PC-3 (cell line): ENCODE measurements around the gene ASXL1. TPM values are rescaled to one million over a fixed set of nuclear protein-coding genes. Genes with fewer than 3 reads are reported as not detected.
"Not testable (repeated sequence)": the region's sequence is repeated elsewhere in the genome, so short reads cannot be mapped to it uniquely, and the experiment has no call there.

Source experiments
- ATAC-seq: fragments of 200-7000 bp; cut with Tn5 transposase; 2 replicates; pipeline ENCODE4 v1.9.1; 2020; ENCODE audit warnings: mild to moderate bottlenecking, moderate library complexity
- BruUV-seq: library from RNA; stranded (reverse); fragments of 400-500 nt; replicated peaks from 2 replicates; lab custom pipeline; 2021; lab: Mats Ljungman, UMichigan
- CTCF ChIA-PET: fragments of 300-600 bp; sonication (Branson Sonifier 250); formaldehyde crosslinking; loops from one replicate; lab custom pipeline; 2022; ENCODE audit warnings: antibody characterized with exemption; lab: Charles Lee
- POLR2A ChIA-PET: fragments of 300-600 bp; sonication (Branson Sonifier 250); formaldehyde crosslinking; loops from one replicate; lab custom pipeline; 2022; ENCODE audit warnings: antibody characterized with exemption; ENCODE audit not compliant: unreplicated experiment; lab: Charles Lee
- DNase-seq: peaks from one replicate; pipeline ENCODE4 v3.0.0-alpha.2; 2015
- H2AFZ ChIP-seq: fragments of 300-600 bp; sonication (generic); 2 replicates; pipeline ENCODE4 v1.6.0; 2016; ENCODE audit warnings: antibody characterized with exemption, low read length
- H3F3A ChIP-seq: fragments of 300-600 bp; sonication (generic); one replicate; pipeline ENCODE4 v1.6.0; 2017; ENCODE audit warnings: antibody characterized with exemption, low read length, control low read depth, mild to moderate bottlenecking; ENCODE audit not compliant: unreplicated experiment
- H3K27ac ChIP-seq: fragments of 300-600 bp; sonication (generic); 2 replicates; pipeline ENCODE4 v1.5.1; 2016; ENCODE audit warnings: mild to moderate bottlenecking, low read length
- H3K27me3 ChIP-seq: fragments of 300-600 bp; sonication (generic); 2 replicates; pipeline ENCODE4 v1.6.1; 2016; ENCODE audit warnings: low read length, mixed read lengths
- H3K36me3 ChIP-seq: fragments of 300-600 bp; sonication (generic); 2 replicates; pipeline ENCODE4 v1.6.1; 2016; ENCODE audit warnings: low read depth, mixed run types, low read length, mixed read lengths
- H3K4me1 ChIP-seq: fragments of 300-600 bp; sonication (generic); 2 replicates; pipeline ENCODE4 v1.5.1; 2016; ENCODE audit warnings: low read length; ENCODE audit not compliant: insufficient read depth
- H3K4me2 ChIP-seq: fragments of 300-600 bp; sonication (generic); 2 replicates; pipeline ENCODE4 v1.6.0; 2016; ENCODE audit warnings: low read length
- H3K4me3 ChIP-seq: fragments of 300-600 bp; sonication (generic); 2 replicates; pipeline ENCODE4 v1.5.1; 2016; ENCODE audit warnings: mild to moderate bottlenecking, low read length, mixed read lengths
- H3K79me2 ChIP-seq: fragments of 300-600 bp; sonication (generic); 2 replicates; pipeline ENCODE4 v1.6.1; 2017; ENCODE audit warnings: low read length, mixed read lengths
- H3K9ac ChIP-seq: fragments of 300-600 bp; sonication (generic); 2 replicates; pipeline ENCODE4 v1.6.0; 2016; ENCODE audit warnings: mild to moderate bottlenecking, low read length
- H3K9me2 ChIP-seq: fragments of 300-600 bp; sonication (generic); replicated peaks from 2 replicates; pipeline ENCODE4 v1.6.1; 2016; ENCODE audit warnings: mixed run types, low read length, mixed read lengths
- H3K9me3 ChIP-seq: fragments of 300-600 bp; sonication (generic); 2 replicates; pipeline ENCODE4 v1.6.1; 2016; ENCODE audit warnings: low read length, mixed read lengths
- H4K20me1 ChIP-seq: fragments of 300-600 bp; sonication (generic); 2 replicates; pipeline ENCODE4 v1.6.1; 2016; ENCODE audit warnings: low read length, mixed read lengths
- EZH2 ChIP-seq: fragments of 300-600 bp; sonication (generic); IDR thresholded peaks from one replicate; pipeline ENCODE4 v1.6.1; 2017; ENCODE audit warnings: antibody characterized with exemption, mild to moderate bottlenecking, low read length; ENCODE audit not compliant: unreplicated experiment
- EZH2phosphoT487 ChIP-seq: fragments of 300-600 bp; sonication (generic); IDR thresholded peaks from 2 replicates; pipeline ENCODE4 v1.6.1; 2018; ENCODE audit warnings: mild to moderate bottlenecking, antibody characterized with exemption, low read length, borderline replicate concordance
- intact Hi-C: fragments of 100-400 bp; cut with micrococcal nuclease; formaldehyde crosslinking; loops from 2 replicates; pipeline ENCODE4 v1.9.0; 2023
- total RNA-seq: library from RNA; depleted of rRNA; stranded (reverse); fragments of >200 nt; gene quantifications from 2 replicates; pipeline ENCODE4 v1.2.3, GENCODE V29; 2014
- TF ChIP-seq, protein P1 (sequence below): fragments of 300-600 bp; sonication (generic); conservative IDR thresholded peaks from 2 replicates; pipeline ENCODE4 v1.5.1; 2017; ENCODE audit warnings: antibody characterized with exemption, low read depth, mild to moderate bottlenecking, low read length

Gene ASXL1
- total RNA-seq, 1 experiment from 2014 or later = 42.8 TPM

- H3K36me3 ChIP-seq = no peaks in the 10 kb centered on the region
- TF ChIP-seq, protein P1, sequence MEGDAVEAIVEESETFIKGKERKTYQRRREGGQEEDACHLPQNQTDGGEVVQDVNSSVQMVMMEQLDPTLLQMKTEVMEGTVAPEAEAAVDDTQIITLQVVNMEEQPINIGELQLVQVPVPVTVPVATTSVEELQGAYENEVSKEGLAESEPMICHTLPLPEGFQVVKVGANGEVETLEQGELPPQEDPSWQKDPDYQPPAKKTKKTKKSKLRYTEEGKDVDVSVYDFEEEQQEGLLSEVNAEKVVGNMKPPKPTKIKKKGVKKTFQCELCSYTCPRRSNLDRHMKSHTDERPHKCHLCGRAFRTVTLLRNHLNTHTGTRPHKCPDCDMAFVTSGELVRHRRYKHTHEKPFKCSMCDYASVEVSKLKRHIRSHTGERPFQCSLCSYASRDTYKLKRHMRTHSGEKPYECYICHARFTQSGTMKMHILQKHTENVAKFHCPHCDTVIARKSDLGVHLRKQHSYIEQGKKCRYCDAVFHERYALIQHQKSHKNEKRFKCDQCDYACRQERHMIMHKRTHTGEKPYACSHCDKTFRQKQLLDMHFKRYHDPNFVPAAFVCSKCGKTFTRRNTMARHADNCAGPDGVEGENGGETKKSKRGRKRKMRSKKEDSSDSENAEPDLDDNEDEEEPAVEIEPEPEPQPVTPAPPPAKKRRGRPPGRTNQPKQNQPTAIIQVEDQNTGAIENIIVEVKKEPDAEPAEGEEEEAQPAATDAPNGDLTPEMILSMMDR = no peak
- TF ChIP-seq EZH2phosphoT487 (no peak), EZH2 (no peak)
- intact Hi-C loops = loop anchor here (10.0 kb wide), 1 partner anchor 106 kb away; no protein-coding TSS in a partner anchor
- no peak overlapping the region for H2AFZ ChIP-seq
- ChIA-PET CTCF (no interaction called here), POLR2A (no interaction called here)
- no peaks in the 10 kb centered on the region for H3K27me3 ChIP-seq
- no peak for ATAC-seq
- no peaks in the 10 kb centered on the region for H3F3A ChIP-seq
- H3K27ac ChIP-seq = no peak overlapping the region
- H4K20me1 ChIP-seq = no peaks in the 10 kb centered on the region
- no peak overlapping the region for H3K9ac ChIP-seq
- H3K4me1 ChIP-seq = peaks cover 16% of the 10 kb centered on the region
- H3K9me3 ChIP-seq = no peaks in the 10 kb centered on the region
- no peaks in the 10 kb centered on the region for H3K9me2 ChIP-seq
- H3K4me2 ChIP-seq = no peak overlapping the region
- BruUV-seq = no TSS peak
- no peaks in the 10 kb centered on the region for H3K79me2 ChIP-seq
- DNase-seq = no peak
- H3K4me3 ChIP-seq = no peak overlapping the region
Observed at GRCh38 chr20:32338665-32339064, 19.5 kb upstream of the ASXL1 start.

GRCh38 chr20:32339116-32339515 lies 19.0 kb upstream of the ASXL1 start:
- Histone ChIP-seq H3F3A (no peaks in the 10 kb centered on the region), H4K20me1 (no peaks in the 10 kb centered on the region), H3K9me3 (no peaks in the 10 kb centered on the region), H2AFZ (no peak overlapping the region), H3K4me2 (no peak overlapping the region), H3K9ac (no peak overlapping the region), H3K9me2 (no peaks in the 10 kb centered on the region), H3K36me3 (no peaks in the 10 kb centered on the region), H3K4me3 (no peak overlapping the region), H3K4me1 (peaks cover 17% of the 10 kb centered on the region), H3K79me2 (no peaks in the 10 kb centered on the region), H3K27me3 (no peaks in the 10 kb centered on the region), H3K27ac (no peak overlapping the region)
- no peak for DNase-seq
- ChIA-PET POLR2A (no interaction called here), CTCF (no interaction called here)
- no peak for TF ChIP-seq EZH2
- TF ChIP-seq, protein P1 = no peak
- TF ChIP-seq EZH2phosphoT487 = no peak
- no peak for ATAC-seq
- intact Hi-C loops = loop anchor here (10.0 kb wide), 1 partner anchor 106 kb away; no protein-coding TSS in a partner anchor
- no TSS peak for BruUV-seq

GRCh38 chr20:32341053-32341452 lies 17.1 kb upstream of the ASXL1 start:
- DNase-seq, H3K4me2 ChIP-seq, H4K20me1 ChIP-seq, POLR2A ChIA-PET, BruUV-seq, H3K9ac ChIP-seq, H3K9me3 ChIP-seq, H3K4me3 ChIP-seq, H3K27ac ChIP-seq, intact Hi-C loops, H3K27me3 ChIP-seq, H3F3A ChIP-seq, H3K36me3 ChIP-seq, ATAC-seq, H2AFZ ChIP-seq, H3K79me2 ChIP-seq, H3K9me2 ChIP-seq, CTCF ChIA-PET: not testable (repeated sequence)
- H3K4me1 ChIP-seq = peaks cover 28% of the 10 kb centered on the region
